Measurements from ENCODE around the gene POLR1F. TPM values are rescaled to one million over a fixed set of nuclear protein-coding genes. Genes with fewer than 3 reads are reported as not detected.
"Not testable (repeated sequence)": the region's sequence is repeated elsewhere in the genome, so short reads cannot be mapped to it uniquely, and the experiment has no call there.

The POLR1F gene
- total RNA-seq, 2 experiments from 2014 or later, result 14.2 to 18.5 TPM

- no peak overlapping the region for H3K4me3 Mint-ChIP-seq
Measured at GRCh38 chr7:19700936-19701335, 7.9 kb downstream of the POLR1F start.

GRCh38 chr7:19698331-19698730 lies 10.5 kb downstream of the POLR1F start:
- no peak overlapping the region for H3K4me3 Mint-ChIP-seq
- DNase-seq (no peak), ATAC-seq (ENCODE audit: low read depth) (no peak)
- POLR2A ChIA-PET, result interaction anchor here (2.8 kb wide), 1 partner anchor 10 kb away, joined by 9 read pairs; the partner anchor contains the start of gene POLR1F
- no peaks in the 10 kb centered on the region for H3K27me3 Mint-ChIP-seq
- H3K9me3 Mint-ChIP-seq, result no peaks in the 10 kb centered on the region
- H3K27ac Mint-ChIP-seq, result no peak overlapping the region
- no peaks in the 10 kb centered on the region for H3K4me1 Mint-ChIP-seq
- H3K36me3 Mint-ChIP-seq, result peaks cover 8% of the 10 kb centered on the region

More at GRCh38 chr7:19700936-19701335, 7.9 kb downstream of the POLR1F start:
- no peak overlapping the region for H3K27ac Mint-ChIP-seq
- no peaks in the 10 kb centered on the region for H3K27me3 Mint-ChIP-seq
- peaks cover 13% of the 10 kb centered on the region for H3K36me3 Mint-ChIP-seq
- peaks cover 4% of the 10 kb centered on the region for H3K4me1 Mint-ChIP-seq
- POLR2A ChIA-PET, result interaction anchor here (2.8 kb wide), 1 partner anchor 8 kb away, joined by 9 read pairs; the partner anchor contains the start of gene POLR1F
- H3K9me3 Mint-ChIP-seq, result no peaks in the 10 kb centered on the region
- ATAC-seq (ENCODE audit: low read depth) (no peak), DNase-seq (no peak)

GRCh38 chr7:19696926-19697325 lies 11.9 kb downstream of the POLR1F start:
- Mint-ChIP-seq H3K4me1 (no peaks in the 10 kb centered on the region), H3K27me3 (no peaks in the 10 kb centered on the region), H3K36me3 (peaks cover 8% of the 10 kb centered on the region), H3K9me3 (no peaks in the 10 kb centered on the region), H3K4me3 (no peak overlapping the region), H3K27ac (no peak overlapping the region)
- POLR2A ChIA-PET, result no interaction called here
- no peak for ATAC-seq (ENCODE audit: low read depth)
- DNase-seq, result no peak

- no peaks in the 10 kb centered on the region for H3K27me3 Mint-ChIP-seq
- ATAC-seq (ENCODE audit: low read depth) (no peak), DNase-seq (no peak)
- POLR2A ChIA-PET, result no interaction called here
- H3K4me1 Mint-ChIP-seq, result no peaks in the 10 kb centered on the region
- no peak overlapping the region for H3K4me3 Mint-ChIP-seq
- peaks cover 1% of the 10 kb centered on the region for H3K36me3 Mint-ChIP-seq
- H3K27ac Mint-ChIP-seq, result no peak overlapping the region
- H3K9me3 Mint-ChIP-seq, result peaks cover 3% of the 10 kb centered on the region
Measured at GRCh38 chr7:19692111-19692828, 16.6 kb downstream of the POLR1F start.

GRCh38 chr7:19690736-19691135 lies 18.1 kb downstream of the POLR1F start:
- no peak for ATAC-seq (ENCODE audit: low read depth)
- no peaks in the 10 kb centered on the region for H3K4me1 Mint-ChIP-seq
- no peak overlapping the region for H3K27ac Mint-ChIP-seq
- no peaks in the 10 kb centered on the region for H3K36me3 Mint-ChIP-seq
- peaks cover 3% of the 10 kb centered on the region for H3K9me3 Mint-ChIP-seq
- no peak for DNase-seq
- no peaks in the 10 kb centered on the region for H3K27me3 Mint-ChIP-seq
- POLR2A ChIA-PET, result no interaction called here
- H3K4me3 Mint-ChIP-seq, result no peak overlapping the region

- ATAC-seq (ENCODE audit: low read depth); DNase-seq; POLR2A ChIA-PET; H3K36me3 Mint-ChIP-seq; H3K27ac Mint-ChIP-seq; H3K9me3 Mint-ChIP-seq; H3K4me1 Mint-ChIP-seq; H3K27me3 Mint-ChIP-seq; H3K4me3 Mint-ChIP-seq: not testable (repeated sequence)
Measured at GRCh38 chr7:19689130-19689529, 19.7 kb downstream of the POLR1F start.

- POLR2A ChIA-PET, result no interaction called here
- Mint-ChIP-seq H3K27ac (no peak overlapping the region), H3K4me1 (peaks cover 6% of the 10 kb centered on the region), H3K4me3 (no peak overlapping the region), H3K9me3 (no peaks in the 10 kb centered on the region), H3K27me3 (no peaks in the 10 kb centered on the region), H3K36me3 (no peaks in the 10 kb centered on the region)
- DNase-seq (no peak), ATAC-seq (ENCODE audit: low read depth) (no peak)
Measured at GRCh38 chr7:19681596-19681995, 27.2 kb downstream of the POLR1F start.

- Mint-ChIP-seq H3K27ac (no peak overlapping the region), H3K36me3 (no peaks in the 10 kb centered on the region), H3K4me3 (no peak overlapping the region), H3K4me1 (peaks cover 6% of the 10 kb centered on the region), H3K27me3 (no peaks in the 10 kb centered on the region), H3K9me3 (peaks cover 3% of the 10 kb centered on the region)
- no peak for DNase-seq
- ATAC-seq (ENCODE audit: low read depth), result no peak
- POLR2A ChIA-PET, result no interaction called here
Measured at GRCh38 chr7:19677180-19677579, 31.7 kb downstream of the POLR1F start.

GRCh38 chr7:19675816-19676215 lies 33.0 kb downstream of the POLR1F start:
- H3K27ac Mint-ChIP-seq, result no peak overlapping the region
- DNase-seq (no peak), ATAC-seq (ENCODE audit: low read depth) (no peak)
- H3K9me3 Mint-ChIP-seq, result peaks cover 3% of the 10 kb centered on the region
- POLR2A ChIA-PET, result no interaction called here
- no peaks in the 10 kb centered on the region for H3K27me3 Mint-ChIP-seq
- peaks cover 6% of the 10 kb centered on the region for H3K4me1 Mint-ChIP-seq
- no peak overlapping the region for H3K4me3 Mint-ChIP-seq
- H3K36me3 Mint-ChIP-seq, result no peaks in the 10 kb centered on the region

- no peak overlapping the region for H3K27ac Mint-ChIP-seq
- no peak for DNase-seq
- no peak for ATAC-seq (ENCODE audit: low read depth)
- H3K36me3 Mint-ChIP-seq, result no peaks in the 10 kb centered on the region
- H3K4me1 Mint-ChIP-seq, result peaks cover 6% of the 10 kb centered on the region
- no peaks in the 10 kb centered on the region for H3K27me3 Mint-ChIP-seq
- no peak overlapping the region for H3K4me3 Mint-ChIP-seq
- POLR2A ChIA-PET, result no interaction called here
- peaks cover 3% of the 10 kb centered on the region for H3K9me3 Mint-ChIP-seq
Measured at GRCh38 chr7:19674266-19674960, 34.4 kb downstream of the POLR1F start.

GRCh38 chr7:19670806-19671205 lies 38.0 kb downstream of the POLR1F start:
- POLR2A ChIA-PET, result no interaction called here
- DNase-seq, result no peak
- Mint-ChIP-seq H3K27ac (no peak overlapping the region), H3K27me3 (no peaks in the 10 kb centered on the region), H3K4me1 (no peaks in the 10 kb centered on the region), H3K9me3 (peaks cover under 1% of the 10 kb centered on the region), H3K4me3 (no peak overlapping the region), H3K36me3 (no peaks in the 10 kb centered on the region)
- ATAC-seq (ENCODE audit: low read depth), result no peak

- no peak for DNase-seq
Measured at GRCh38 chr7:19665399-19666008, 43.3 kb downstream of the POLR1F start.

GRCh38 chr7:19663816-19664462 lies 44.9 kb downstream of the POLR1F start:
- Mint-ChIP-seq H3K27ac (no peak overlapping the region), H3K4me1 (no peaks in the 10 kb centered on the region), H3K4me3 (no peak overlapping the region), H3K27me3 (peaks cover 3% of the 10 kb centered on the region), H3K9me3 (no peaks in the 10 kb centered on the region), H3K36me3 (no peaks in the 10 kb centered on the region)
- DNase-seq, result no peak
- POLR2A ChIA-PET, result no interaction called here
- ATAC-seq (ENCODE audit: low read depth), result no peak

More at GRCh38 chr7:19665399-19666008, 43.3 kb downstream of the POLR1F start:
- Mint-ChIP-seq H3K27me3 (peaks cover 3% of the 10 kb centered on the region), H3K27ac (no peak overlapping the region), H3K36me3 (no peaks in the 10 kb centered on the region), H3K4me1 (no peaks in the 10 kb centered on the region), H3K4me3 (no peak overlapping the region), H3K9me3 (no peaks in the 10 kb centered on the region)
- POLR2A ChIA-PET, result no interaction called here
- no peak for ATAC-seq (ENCODE audit: low read depth)

Data from activated naive CD8-positive, alpha-beta T cell treated with anti-CD3 and anti-CD28 coated beads, Interleukin-2, amount 10 ng/mL, durations not matched to agents 7 days and 5 days (primary cell).